ENCODE measurements around the gene ATG13.

- TF ChIP-seq POLR2A (IDR thresholded peaks at IDR 0.05), result no peak
- TF ChIP-seq CTCF (IDR thresholded peaks at IDR 0.05 in 4 of 5, conservative IDR thresholded peaks at IDR 0.05 in 1 of 5), result no peak
Measured at GRCh38 chr11:46617972-46618314, 590 bp downstream of the ATG13 start.

Data from gastrocnemius medialis (tissue), 4 donors.